Measurements from ENCODE around the gene GPR37.

Gene GPR37

DNA sequence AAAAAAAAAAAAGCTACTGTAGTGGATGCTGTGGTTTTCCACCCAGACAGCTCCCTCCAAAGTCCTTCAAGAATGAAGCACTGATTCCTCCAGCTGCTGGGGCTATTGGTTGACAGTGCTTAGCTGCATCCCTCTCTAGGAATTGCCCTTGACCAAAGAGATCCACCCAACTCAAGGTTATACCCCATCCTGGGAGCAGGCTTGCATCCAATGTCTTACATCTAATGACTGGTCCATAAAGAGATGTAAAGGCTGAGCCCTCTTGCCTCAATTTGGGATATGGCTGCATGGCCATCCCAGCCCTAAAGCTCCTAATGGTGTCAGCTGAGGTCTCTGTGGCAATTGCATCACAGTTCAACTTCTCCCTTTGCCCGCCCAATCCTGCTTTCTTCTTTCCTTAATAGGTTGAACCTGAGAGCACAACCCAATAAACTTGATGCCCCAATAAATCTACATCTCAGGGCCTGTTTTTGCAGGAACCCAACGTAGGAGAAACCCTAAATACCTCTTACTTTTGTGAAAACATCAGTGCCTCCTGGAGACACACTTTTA is 4.4 kb downstream of the GPR37 start:
- TF ChIP-seq, protein P1, sequence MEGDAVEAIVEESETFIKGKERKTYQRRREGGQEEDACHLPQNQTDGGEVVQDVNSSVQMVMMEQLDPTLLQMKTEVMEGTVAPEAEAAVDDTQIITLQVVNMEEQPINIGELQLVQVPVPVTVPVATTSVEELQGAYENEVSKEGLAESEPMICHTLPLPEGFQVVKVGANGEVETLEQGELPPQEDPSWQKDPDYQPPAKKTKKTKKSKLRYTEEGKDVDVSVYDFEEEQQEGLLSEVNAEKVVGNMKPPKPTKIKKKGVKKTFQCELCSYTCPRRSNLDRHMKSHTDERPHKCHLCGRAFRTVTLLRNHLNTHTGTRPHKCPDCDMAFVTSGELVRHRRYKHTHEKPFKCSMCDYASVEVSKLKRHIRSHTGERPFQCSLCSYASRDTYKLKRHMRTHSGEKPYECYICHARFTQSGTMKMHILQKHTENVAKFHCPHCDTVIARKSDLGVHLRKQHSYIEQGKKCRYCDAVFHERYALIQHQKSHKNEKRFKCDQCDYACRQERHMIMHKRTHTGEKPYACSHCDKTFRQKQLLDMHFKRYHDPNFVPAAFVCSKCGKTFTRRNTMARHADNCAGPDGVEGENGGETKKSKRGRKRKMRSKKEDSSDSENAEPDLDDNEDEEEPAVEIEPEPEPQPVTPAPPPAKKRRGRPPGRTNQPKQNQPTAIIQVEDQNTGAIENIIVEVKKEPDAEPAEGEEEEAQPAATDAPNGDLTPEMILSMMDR (IDR thresholded peaks at IDR 0.05; ENCODE audit: insufficient read depth, missing control alignments): no peak
- FAIRE-seq (no peak), DNase-seq (ENCODE audit: insufficient read length, low spot score) (no peak)

DNA sequence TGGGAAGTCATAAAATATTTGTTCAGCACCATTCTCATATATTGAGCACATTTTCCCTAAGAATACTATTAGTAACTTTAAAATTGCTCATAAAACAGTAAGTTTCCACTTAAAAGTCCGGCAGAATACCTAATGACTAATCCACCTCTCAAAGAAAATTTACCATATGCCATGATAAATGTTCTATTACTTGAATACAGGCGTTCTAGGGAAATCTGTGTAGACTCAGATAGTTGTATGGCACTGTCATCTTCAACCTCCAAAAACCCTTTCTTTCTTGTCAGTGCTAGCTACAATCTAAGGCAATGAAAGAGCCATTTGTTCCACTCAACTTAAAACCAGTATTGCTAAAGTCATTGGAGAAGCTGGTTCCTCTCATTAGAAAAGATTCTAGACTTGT is 7.3 kb downstream of the GPR37 start:
- no peak for DNase-seq (ENCODE audit: insufficient read length, low spot score)
- TF ChIP-seq, protein P1 (IDR thresholded peaks at IDR 0.05; ENCODE audit: insufficient read depth, missing control alignments): no peak
- FAIRE-seq: no peak

DNA sequence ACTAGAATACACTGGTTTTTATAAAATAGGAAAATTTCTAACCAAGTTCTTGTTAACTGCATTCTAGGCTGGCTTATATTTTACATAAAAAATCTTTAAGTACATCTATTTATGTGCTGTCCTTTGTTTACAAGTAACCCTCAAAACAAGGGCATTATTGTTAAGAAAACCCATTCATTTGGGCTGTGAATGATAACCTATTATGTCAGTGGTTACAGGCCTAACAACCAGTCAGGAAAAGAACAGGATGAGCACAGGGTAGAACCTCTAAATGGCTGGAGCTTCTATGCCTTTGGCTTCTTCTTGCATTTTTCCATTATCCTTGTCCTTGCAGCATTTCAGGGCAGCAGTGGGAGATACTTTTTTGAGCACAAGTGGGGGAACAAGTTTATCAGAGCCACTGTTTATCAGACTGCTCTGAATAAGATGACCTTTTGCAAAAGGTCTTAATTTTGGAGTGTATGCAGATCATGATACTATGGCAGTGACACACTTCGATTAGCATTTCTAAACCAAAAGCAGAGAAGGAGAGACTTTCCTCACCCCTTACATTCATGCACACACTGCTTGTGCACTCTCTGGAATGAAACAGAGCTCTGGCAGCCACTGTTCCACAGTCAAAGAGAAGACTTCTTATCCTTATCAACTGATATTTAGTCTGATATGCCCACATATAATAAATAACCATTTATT is 10.9 kb downstream of the GPR37 start:
- DNase-seq (ENCODE audit: insufficient read length, low spot score) (no peak), FAIRE-seq (no peak)
- TF ChIP-seq, protein P1 (IDR thresholded peaks at IDR 0.05; ENCODE audit: insufficient read depth, missing control alignments): no peak

DNA sequence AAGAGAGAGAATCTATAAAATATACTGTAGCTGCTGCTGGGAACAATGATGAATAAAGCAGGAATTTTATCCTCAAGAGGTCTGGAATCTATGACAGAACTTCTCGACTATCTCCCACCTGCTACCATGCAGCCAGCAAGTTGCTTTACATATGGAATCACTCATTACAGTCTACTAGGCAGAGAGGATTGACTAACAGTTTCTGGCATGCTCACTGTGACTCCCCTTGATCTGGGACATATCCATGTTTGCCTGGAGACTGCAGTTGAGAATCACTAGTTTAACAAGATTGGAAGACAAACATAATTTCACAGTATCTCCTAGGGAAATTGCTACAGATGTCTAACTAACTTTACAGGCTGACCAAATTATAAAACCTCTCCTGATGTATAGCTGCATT is 13.3 kb downstream of the GPR37 start:
- TF ChIP-seq, protein P1 (IDR thresholded peaks at IDR 0.05; ENCODE audit: insufficient read depth, missing control alignments): no peak
- no peak for DNase-seq (ENCODE audit: insufficient read length, low spot score)
- no peak for FAIRE-seq

DNA sequence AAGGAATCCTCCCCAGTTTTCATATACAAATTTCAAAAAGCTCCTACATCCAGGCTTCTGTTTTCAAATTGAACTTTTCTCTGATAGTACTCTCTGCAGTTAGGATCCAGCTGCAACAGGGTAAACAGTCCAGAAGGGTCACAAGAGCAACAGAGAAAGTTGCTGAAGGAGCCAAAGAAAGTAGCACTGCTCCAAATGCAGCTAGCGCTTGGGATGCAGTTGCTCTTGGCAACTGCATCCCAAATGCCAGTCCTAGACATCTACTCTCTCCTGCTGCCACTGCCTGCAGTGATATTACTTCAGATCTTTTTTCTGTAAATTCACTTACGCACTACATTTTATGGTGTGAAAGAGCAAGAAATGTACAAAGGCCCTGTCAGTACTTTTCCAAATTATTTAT is 14.6 kb downstream of the GPR37 start:
- FAIRE-seq (no peak), DNase-seq (ENCODE audit: insufficient read length, low spot score) (no peak)
- TF ChIP-seq, protein P1 (IDR thresholded peaks at IDR 0.05; ENCODE audit: insufficient read depth, missing control alignments): no peak

GRCh38 chr7:124747072-124747471 is 18.5 kb downstream of the GPR37 start:
- TF ChIP-seq, protein P1 (IDR thresholded peaks at IDR 0.05; ENCODE audit: insufficient read depth, missing control alignments): no peak
- FAIRE-seq: no peak
- DNase-seq (ENCODE audit: insufficient read length, low spot score): no peak

GRCh38 chr7:124738639-124739038 is 27.0 kb downstream of the GPR37 start:
- FAIRE-seq (no peak), DNase-seq (ENCODE audit: insufficient read length, low spot score) (no peak)
- TF ChIP-seq, protein P1 (IDR thresholded peaks at IDR 0.05; ENCODE audit: insufficient read depth, missing control alignments): no peak
